T1000 (cell line): ENCODE data around the gene ANOS1.
"Not testable (repeated sequence)": the region's sequence is repeated elsewhere in the genome, so short reads cannot be mapped to it uniquely, and the experiment has no call there.

ENCODE experiments used
- DNase-seq: peaks from one replicate; lab custom pipeline; 2025; ENCODE audit warnings: mixed read lengths; lab: John Stamatoyannopoulos, UW

The ANOS1 gene

GRCh38 chrX:8731559-8732395, at the start of gene ANOS1:
TSS of gene ANOS1 (minus strand) at chrX:8732137. CDS start at chrX:8732036, 101 bp downstream.
- peak; percentile 6 for DNase-seq

DNA sequence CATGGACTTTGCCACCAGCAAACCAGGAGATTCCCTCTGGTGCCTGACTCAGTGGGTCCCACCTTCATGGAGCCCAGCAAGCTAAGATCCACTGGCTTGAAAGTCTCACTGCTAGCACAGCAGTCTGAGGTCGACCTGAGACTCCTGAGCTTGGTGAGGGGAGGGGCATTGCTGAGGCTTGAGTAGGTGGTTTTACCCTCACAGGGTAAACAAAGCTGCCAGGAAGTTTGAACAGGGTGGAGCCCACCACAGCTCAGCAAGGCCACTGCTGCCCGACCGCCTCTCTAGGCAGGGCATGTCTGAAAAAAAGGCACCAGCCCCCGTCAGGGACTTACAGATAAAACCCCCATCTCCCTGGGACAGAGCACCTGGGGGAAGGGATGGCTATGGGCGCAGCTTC, 41.2 kb upstream of the ANOS1 start:
- DNase-seq, result no peak

GRCh38 chrX:8760021-8760420, 28.1 kb upstream of the ANOS1 start:
- no peak for DNase-seq

GRCh38 chrX:8758706-8759105, 26.8 kb upstream of the ANOS1 start:
- not testable (repeated sequence) for DNase-seq

DNA sequence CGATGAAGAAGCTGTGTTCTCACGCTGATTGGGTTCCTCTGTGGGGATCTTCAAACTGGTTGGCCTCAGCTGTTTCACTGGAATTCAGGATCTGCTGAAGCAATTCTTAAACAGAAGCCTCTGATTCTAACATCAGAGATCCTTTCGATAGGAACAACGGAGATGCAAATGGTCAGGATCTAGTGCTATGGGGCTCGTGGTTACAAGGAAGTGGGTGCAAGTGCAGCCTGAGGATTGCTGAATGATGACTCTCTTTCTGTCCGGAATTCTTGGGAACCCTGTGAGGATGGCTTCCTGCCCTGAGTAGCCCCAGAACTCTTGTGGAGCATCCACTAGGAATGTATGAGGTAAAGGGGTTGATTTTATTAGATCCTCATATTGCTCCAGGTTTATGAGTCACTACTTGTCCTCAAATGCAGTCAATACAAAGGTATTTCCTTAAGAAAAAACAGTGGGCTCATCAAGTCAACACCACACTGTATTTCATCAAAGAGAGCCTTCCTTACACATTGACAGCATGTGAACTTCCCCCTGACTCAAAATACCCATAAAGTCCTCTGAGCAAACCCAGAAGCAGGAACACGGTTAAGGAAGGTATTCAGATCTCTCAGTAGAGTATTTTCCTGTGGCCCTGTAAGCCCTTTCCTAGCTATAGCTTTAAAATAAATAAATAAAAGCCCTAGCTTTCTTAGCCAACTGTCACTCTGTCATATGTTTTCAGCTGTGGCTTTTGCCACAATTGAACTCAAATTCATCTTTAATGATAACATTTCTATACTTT, 25.9 kb upstream of the ANOS1 start:
- DNase-seq, result peak; percentile 36

GRCh38 chrX:8755813-8756212, 23.9 kb upstream of the ANOS1 start:
- no peak for DNase-seq

DNA sequence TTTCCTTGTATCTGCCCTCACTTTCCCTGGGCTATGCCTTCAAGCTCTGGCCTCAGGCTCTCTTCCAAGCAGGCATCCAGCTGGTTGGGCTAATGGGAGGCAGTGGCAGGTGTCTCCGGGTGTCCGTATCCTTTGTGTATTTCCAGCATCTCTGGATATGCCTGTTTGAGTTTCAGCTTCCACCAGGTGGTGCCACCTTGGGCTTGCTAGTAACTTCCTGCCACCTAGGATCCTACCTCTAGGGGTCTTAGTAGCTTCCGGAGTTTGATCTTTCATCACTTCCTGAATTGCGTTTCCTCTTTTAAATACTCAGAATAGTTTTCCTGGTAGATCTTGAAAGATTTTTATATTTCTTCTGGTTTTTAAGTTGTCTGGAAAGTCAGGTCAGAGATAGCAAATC, 23.2 kb upstream of the ANOS1 start:
- no peak for DNase-seq

GRCh38 chrX:8749697-8750096, 17.8 kb upstream of the ANOS1 start:
- DNase-seq, result no peak

- DNase-seq, result peak; percentile 1
These were observed 16.9 kb upstream of the ANOS1 start for GRCh38 chrX:8748855-8749254.

DNA sequence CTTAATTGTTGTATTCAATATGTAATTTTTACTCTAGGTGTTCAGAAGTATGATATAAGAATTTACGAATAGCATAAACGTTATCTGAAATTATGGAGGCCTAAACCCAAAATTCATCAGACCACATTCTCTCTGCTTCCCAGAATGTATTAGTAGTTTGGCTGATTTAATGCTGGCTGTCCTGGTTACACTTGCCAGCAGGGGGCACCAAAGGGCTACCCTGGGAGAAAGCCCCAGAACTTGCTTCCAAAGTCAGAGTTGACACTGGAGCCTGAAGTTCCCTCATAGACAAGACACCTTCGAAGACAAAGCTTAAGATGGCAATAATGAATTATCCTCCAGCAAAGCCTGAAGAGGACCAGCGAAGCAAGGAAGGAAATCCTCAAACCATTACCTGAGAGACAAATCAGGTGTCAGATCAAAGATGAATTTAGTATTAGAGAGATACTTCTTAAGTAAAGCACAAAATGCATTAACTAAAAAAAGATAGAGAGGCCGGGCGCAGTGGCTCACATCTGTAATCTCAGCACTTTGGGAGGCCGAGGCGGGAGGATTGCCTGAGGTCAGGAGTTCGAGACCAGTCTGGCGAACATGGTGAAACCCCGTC, 11.3 kb upstream of the ANOS1 start:
- DNase-seq, result peak; percentile 29

- no peak for DNase-seq
These were observed 10.0 kb upstream of the ANOS1 start for GRCh38 chrX:8741981-8742380.

DNA sequence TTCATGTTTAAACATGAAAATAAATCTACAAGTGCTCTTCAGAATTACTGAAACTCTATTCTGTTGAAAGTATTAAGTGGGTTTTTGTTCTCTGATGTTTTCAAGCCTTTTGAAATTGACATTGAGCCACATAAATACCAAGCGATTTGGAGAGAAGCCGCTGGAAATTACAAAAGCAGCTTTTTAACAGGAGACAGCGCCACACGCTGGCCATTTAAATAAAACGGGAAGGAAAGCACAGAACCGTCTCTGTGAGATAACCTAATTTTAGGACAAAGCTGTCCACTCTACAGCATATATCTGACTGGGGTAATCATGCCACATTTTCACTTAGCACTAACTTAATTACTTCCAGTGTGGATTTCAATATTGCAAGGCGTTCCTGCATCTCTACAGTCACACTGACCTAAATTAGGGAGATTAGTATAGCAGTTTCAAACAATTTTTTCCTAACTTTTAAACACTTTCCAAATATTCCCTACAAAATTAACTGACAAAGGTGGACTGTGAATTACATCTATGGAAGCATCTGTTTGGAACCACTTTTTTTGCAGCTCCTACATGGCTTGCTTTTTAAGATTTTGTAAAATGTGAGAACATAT, 6.8 kb upstream of the ANOS1 start:
- DNase-seq, result no peak

GRCh38 chrX:8737883-8738282, 5.9 kb upstream of the ANOS1 start:
- no peak for DNase-seq

- DNase-seq, result no peak
These were observed 952 bp downstream of the ANOS1 start for GRCh38 chrX:8730812-8731558.

DNA sequence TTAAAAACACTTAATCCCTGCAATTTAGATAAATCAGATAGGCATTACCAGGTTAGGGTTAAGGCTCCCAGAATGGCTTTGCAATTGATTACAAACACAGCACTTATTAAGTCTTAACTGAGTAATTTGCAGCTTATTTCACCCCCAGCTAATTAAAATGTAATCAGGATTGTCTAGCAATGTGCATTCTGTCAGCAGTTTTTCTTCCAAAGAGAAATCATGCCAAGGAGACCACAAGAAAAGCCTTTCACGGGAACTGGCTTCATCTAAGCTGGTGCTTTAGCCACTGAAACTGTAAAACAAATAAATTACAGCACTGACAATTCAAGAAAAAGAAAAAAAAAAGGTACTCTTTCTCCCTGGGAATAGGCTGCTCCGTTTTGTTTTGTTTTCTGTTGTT, 2.1 kb downstream of the ANOS1 start:
- no peak for DNase-seq

DNA sequence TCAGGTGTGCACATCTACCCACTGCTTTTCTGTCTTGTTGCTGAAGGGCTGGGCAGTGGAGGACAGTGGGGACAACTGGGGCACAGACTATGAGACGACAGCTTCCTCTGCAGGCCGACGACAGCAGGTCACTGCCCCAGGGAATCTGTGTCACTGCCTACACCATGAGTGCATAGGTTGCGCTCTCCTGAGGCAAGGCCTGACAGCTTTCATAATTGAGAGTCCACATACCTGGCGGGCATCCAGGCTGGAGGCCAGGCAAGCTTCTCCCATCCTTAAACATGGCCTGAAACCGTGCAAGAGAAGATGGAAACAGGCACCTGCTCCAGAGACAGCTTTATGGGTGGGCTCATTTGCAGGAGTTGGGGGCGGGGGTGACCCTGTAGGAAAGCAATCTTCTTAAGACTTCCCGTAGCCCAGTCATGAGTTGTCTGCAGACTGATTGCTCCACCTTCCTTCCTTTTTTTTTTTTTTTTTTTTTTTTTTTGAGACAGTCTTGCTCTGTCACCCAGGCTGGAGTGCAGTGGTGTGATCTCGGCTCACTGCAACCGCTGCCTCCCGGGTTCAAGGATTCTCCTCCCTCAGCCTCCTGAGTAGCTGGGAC, 2.9 kb downstream of the ANOS1 start:
- DNase-seq, result no peak

GRCh38 chrX:8726031-8726652, 5.8 kb downstream of the ANOS1 start:
- peak; percentile 19 for DNase-seq

DNA sequence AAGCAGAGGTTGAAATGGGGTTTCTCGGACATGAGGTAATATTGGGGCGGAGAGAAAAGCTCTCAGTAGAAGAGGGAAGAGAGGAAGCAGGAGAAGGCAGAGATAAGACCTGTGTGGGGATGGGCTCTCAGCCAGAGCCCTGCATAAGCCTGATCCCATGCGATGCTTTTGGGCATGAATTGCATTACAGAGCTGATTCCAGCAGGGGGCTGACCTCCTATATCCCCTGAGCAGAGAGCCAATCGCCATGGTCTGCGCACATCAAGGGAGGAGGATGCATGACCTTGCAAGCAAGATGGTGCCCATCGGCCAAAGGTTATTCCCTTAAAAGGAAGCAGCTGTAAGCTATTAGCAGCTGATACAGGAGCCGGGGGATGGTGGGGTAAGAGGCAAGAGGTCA, 7.6 kb downstream of the ANOS1 start:
- DNase-seq, result no peak

DNA sequence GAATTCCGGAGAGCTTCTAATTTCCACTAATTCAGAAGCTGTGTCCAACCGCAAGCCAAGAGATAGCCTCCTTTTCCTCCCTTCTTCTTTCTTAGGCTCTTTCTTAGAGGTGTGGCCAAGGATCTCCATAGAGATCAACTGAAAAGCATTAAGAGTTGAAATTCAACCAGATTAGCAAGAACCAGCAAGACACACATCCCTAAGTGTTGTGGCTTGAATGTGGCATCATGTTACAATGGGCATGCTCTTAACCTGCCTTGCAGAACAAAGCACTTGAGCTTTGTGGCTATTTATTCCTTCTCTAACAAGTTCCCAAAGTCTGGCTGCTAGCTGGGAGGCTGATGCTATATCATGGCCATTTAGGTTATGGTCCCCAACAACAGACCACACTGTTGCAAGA, 10.4 kb downstream of the ANOS1 start:
- DNase-seq, result no peak

DNA sequence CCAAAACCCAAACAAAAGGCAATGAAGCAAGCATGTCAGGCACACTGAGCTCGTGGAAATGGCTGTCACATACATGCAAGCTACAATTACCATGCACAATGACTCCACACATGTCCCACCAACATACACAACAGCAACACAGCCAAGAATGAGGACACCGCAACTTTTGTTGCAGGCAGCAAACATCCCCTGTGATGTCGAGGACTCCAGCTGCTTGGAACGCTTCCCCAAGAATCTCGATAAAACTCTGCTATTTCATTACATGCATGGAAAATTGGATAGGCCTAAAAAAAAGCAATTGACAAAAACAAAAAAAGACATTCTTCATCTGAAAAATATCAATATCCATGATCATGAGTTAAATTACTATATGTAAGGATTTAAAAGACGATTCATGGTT, 11.8 kb downstream of the ANOS1 start:
- no peak for DNase-seq

DNA sequence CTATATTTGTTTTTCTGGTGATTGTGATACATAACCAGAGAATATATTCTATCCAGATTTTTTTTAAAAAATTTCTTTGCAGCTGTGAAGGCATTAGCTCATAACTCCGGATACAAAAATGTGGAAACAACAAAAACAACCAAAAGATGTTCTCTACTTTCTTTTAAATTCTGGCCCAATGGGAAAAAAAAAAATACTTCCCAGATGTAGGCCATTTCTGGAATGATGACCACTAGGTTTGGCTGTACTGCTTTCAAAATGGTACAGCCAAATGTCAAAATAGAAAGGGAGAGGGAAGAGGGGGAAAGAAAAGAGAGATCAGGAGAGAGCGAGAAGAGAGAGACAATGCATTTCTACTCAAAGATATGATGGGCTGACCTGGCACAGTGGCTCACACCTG, 14.6 kb downstream of the ANOS1 start:
- DNase-seq, result no peak
